ENCODE data around the gene BTBD9.

BTBD9 gene

GRCh38 chr6:38283734-38284362 lies 355.9 kb downstream of the BTBD9 start:
- DNase-seq (ENCODE audit: low read depth) = no peak

- no peak for DNase-seq (ENCODE audit: low read depth)
Observed at GRCh38 chr6:38282911-38283310, 356.8 kb downstream of the BTBD9 start.

DNA sequence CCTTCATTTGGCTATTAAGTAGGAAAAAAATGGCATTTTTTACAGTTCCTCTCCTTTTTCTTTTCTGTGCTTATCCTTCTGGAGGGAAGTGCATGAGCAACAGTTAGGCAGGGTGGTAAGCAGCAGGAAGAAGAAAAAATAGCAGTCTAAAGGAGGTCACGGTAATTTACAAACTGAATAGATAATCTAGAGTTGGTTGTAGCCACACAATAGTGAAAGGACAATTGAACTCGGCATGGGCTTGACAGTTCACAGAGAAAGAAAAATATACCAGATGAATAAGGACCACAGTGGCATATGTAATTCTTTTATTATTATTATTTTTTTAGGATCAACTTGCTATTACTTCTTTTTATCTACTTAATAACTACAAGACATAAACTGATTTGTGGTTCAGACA lies 358.6 kb downstream of the BTBD9 start:
- DNase-seq (ENCODE audit: low read depth) = no peak

DNA sequence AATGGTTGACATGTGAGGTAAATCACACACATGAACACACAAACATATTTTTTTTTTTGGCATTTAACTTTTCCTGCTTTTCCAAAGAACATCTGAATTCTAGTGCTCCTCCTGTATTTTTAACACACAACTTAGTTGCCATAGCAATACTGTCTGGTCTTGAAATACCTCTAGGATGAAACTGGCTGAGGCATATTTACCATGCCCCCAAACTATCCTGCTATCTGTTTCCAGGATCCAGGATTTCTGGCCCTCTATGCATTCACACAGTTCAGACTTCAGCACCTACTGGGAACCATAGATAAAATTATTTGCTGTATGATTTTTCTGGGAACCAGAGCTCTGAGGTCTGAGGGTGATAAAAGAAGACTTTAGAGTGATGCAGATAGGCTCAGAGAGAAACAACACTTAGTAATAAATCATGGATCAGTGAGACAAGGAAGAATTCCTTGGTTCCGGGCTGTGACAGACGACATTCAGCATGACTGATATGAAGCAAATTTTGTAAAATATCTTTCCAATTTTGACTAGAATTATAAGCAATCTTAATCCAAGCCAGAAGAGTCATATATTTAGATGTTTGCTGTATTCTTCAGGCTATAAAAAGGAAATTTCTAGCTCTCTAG lies 359.7 kb downstream of the BTBD9 start:
- DNase-seq (ENCODE audit: low read depth) = no peak

GRCh38 chr6:38279423-38279822 lies 360.3 kb downstream of the BTBD9 start:
- no peak for DNase-seq (ENCODE audit: low read depth)

DNA sequence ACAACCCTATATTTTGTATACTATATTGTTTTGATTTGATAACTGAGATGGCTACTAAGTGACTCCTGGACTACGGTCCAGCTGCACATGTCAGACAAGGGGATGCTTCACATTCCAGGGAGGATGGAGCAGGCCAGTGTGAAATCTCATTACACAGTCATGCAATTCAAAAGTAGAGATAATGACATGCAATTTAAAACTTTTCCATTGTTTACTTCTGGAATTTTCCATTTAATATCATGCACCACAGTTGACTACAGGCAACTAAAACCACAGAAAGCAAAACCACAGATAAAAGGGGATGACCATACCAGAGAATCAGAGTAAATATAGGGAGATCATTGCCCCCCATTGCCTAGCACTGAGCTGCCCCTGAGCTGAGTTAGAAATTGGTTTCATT lies 366.4 kb downstream of the BTBD9 start:
- DNase-seq (ENCODE audit: low read depth) = no peak

- DNase-seq (ENCODE audit: low read depth) = no peak
Observed at GRCh38 chr6:38272222-38272621, 367.5 kb downstream of the BTBD9 start.

GRCh38 chr6:38271081-38271480 lies 368.6 kb downstream of the BTBD9 start:
- DNase-seq (ENCODE audit: low read depth) = no peak

DNA sequence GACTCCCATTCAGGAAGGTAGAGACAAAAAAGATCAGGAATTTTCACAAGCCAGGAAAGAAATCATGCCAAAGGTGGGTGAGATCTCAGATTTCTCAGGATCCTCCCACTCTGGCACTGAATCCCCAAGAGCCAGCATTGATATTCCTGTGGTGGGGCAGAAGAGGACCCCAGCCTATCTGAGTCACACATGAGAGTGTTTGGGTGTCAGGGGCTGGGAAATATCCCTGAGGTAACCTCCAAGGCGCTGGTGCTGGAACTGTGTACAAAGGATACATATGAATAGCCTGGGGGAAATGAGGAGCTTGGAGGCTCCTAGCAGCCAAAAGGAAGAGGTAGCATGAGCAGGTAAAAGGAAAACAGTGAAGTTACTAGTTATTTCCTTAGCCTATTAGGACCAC lies 369.4 kb downstream of the BTBD9 start:
- DNase-seq (ENCODE audit: low read depth) = no peak

GRCh38 chr6:38269461-38270172 lies 370.1 kb downstream of the BTBD9 start:
- DNase-seq (ENCODE audit: low read depth) = no peak

DNA sequence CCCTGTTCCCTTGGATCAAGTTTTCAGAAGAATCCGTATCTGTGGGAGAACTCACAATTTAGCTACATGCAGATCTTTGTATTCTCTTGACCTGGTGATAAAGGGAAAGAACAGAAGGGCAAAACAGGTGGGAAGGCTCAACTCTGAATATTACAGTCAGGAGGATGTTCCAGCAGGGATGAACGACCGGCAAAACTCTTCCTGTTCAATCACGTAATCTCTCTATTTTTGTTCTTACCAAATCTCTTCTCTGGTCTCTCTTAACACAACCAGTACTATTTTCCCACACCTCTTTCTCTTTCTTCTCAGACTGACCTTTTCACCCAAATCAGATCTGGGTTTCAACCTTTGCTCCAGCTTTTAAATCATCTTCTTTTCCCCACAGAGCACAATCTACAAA lies 371.4 kb downstream of the BTBD9 start:
- no peak for DNase-seq (ENCODE audit: low read depth)

DNA sequence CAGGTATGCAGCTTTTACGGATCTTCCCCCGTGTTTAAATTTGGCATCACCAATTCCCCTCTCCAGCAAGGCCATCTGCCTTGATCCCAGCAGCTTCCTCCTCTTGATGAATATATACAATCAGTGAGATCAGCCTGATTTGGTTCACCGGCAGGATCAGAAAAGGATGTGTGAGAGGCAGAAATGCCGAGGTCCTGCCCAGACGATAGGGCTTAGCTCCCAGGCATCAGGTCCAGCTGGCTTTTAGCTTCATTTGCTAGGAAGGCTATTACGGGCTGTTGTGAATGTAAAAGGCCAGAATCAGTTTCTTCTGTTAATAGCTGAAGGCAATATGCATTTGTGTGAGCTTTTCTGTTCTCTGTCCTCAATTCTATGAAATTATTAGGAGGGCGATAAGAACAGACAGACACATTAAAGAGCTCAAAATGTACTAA lies 372.8 kb downstream of the BTBD9 start:
- DNase-seq (ENCODE audit: low read depth) = no peak

DNA sequence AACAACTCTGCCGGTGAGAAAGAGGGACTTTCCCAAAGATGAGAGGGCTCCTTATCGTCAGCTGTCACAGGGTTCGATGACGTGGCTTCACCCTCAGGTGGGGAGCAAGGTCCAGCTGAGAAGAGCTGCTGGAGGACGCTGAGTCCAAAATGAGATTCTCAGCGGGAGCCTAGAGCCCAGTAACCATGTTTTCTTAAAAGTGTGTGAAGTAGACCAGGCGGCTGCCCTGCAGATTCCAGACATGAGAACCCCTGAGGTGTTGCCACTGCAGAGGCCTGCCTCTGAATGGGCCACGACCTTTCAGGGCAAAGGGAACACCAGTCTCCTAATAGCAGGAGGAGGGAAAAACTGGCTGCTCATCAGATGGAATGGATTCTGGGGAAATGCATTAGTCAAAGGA lies 375.1 kb downstream of the BTBD9 start:
- no peak for DNase-seq (ENCODE audit: low read depth)

DNA sequence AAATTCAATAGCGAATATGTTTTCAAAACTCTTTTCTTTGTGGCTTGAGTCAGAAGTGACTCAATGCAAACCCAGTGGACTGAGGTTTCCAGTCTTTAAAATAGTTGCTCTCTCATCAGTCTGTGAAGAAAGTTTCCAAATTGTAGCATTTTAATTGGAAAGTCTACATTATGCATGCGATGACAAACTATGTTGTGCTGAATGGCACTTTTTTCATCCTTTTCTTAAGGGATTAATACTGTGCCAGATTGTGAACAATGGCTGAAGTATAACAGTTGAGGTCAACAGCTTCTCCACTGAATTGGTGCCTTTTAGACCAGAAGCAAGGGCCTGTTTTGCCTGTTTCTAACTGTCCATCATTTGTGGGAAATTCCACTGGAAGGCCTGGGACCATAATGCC lies 377.1 kb downstream of the BTBD9 start:
- DNase-seq (ENCODE audit: low read depth) = no peak

GRCh38 chr6:38262026-38262425 lies 377.7 kb downstream of the BTBD9 start:
- DNase-seq (ENCODE audit: low read depth) = no peak

DNA sequence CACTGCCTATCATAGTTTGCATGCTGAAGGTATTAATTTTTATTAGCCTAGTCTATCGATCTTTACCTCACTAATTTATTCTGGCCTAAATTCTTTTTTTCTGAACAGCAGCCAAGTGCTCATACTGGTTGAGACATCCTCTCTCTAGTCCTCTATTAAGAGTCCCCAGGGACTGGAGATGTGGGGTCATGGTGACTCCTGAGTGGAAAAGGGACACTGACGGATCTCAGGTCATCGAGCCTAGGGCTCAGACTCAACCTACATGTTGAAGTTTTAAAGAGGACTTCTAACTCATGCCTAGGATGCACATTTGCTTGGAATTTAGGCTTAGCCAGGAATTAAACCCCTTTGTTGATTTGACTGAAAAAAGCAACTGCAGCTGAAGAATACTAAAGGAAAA lies 378.1 kb downstream of the BTBD9 start:
- no peak for DNase-seq (ENCODE audit: low read depth)

GRCh38 chr6:38259736-38260135 lies 380.0 kb downstream of the BTBD9 start:
- no peak for DNase-seq (ENCODE audit: low read depth)

DNA sequence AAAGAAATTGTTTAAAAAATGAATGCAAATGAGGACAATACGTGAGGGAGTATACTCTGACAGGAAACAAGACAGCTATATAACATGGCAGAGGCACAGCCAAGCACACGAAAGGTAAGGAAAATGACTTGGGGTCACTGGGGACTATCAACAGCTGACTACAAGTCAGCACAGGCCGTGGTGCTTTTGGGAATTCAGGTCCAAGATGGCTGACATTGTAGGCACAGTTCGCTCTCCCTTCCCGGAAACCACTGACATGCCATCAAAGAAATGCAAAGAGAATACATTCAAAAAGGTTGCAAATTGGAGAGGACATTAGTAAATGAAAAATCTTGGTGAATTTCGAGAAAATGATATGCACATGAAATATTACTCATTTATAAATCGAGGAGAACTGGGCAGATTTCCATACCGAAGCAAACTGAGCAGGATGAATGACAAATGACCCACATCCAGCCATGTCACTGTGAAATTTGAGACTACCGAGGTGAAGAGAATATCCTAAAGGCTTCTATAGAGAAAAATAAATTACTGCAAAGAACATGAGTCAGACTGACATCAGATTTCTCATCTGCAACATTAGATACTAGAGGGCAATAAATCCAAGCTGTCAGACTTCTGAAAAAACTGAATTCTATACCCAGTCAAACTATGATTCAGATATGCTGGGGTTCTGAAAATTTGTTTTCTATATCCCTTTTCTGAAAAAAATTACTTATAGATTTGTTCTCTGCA lies 391.1 kb downstream of the BTBD9 start:
- no peak for DNase-seq (ENCODE audit: low read depth)

DNA sequence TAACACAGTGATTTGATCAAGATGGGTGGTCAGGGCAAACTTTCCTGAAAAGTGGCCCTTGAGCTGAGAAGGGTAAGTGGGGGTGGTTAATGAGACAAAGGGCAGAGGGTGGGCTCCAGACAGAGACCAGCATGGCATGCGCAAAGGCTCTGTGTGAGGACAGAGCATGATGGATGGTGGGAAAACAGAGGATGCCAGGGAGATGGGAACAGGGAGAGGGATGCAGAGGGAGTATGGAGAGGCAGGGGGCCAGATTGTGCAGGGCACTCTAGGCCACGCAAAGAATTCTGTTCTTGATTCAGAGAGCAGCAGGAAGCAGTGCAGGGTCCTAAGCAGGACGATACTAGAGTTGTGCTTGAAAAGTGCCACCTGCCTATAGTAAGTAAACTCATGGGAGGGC lies 394.4 kb downstream of the BTBD9 start:
- no peak for DNase-seq (ENCODE audit: low read depth)

DNA sequence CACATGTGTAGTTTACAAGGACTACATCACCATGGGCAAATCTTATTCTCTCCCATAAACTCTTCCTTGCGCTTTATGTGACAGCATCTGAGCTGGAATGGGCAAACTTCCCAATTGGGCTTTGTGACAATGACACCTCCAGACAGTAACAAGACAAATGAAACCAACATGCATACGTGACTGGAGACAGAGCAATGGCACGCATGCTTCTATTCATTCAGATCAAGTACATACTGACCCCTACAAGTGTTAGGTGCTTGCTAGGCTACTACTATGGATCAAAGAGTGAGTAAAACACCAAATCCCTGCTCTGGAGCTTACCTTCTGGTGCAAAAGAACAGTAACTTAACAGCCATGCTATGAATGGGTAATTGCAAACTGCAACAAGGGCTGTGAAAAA lies 394.9 kb downstream of the BTBD9 start:
- no peak for DNase-seq (ENCODE audit: low read depth)

- DNase-seq (ENCODE audit: low read depth) = no peak
Observed at GRCh38 chr6:38241200-38241871, 398.4 kb downstream of the BTBD9 start.

DNA sequence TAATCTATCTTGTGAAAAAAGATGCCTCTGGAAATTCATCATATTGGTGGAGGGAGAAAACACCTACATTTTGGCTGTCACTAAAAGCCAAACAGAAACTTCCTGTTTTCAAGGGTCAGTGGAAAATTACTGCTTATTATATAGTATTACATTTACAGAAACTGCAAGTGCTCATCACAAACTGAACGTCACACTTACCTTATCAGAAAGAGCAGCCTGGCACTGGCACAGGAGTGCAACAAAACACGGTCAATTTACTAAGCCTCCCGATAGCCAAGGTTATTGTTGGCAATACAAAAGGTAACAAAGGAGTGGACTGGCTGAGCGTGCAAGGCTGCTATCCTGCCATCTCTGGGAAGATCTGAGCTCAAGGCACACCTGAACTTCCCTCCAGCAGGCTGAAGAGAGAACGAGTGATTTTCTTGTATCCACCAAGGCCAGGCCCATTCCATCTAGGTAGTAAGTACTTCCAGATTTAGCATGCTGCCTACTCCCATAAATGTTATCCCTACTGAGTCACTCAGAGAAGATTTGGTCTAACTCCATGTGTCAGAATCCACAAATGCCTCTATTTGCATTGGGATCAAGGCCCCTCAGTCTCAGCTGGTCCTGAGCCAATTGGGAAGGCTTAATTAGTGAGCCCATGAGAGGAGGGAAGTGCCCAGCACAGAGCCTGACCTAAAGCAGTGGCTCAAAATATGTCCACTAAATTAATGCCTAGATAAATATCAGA lies 399.8 kb downstream of the BTBD9 start:
- no peak for DNase-seq (ENCODE audit: low read depth)

Measured in stimulated activated CD8-positive, alpha-beta memory T cell treated with anti-CD3 and anti-CD28 coated beads, Interleukin-15, amount 100 ng/mL, for 24 hours (primary cell).